WTC11 (cell line): Measurements from ENCODE around the gene ECM2. TPM values are rescaled to one million over a fixed set of nuclear protein-coding genes. Genes with fewer than 3 reads are reported as not detected.

Source experiments
- ATAC-seq: fragments of 200-7000 bp; cut with Tn5 transposase; 2 replicates; pipeline ENCODE4 v1.10.0; 2021; ENCODE audit warnings: mild to moderate bottlenecking, moderate library complexity
- CTCF ChIA-PET: fragments of 300-600 bp; sonication (Branson Sonifier 250); formaldehyde crosslinking; loops from one replicate; lab custom pipeline; 2021; ENCODE audit warnings: antibody characterized with exemption; lab: Charles Lee
- POLR2A ChIA-PET: fragments of 350-600 bp; sonication (Branson Sonifier 250); formaldehyde crosslinking; loops from one replicate; lab custom pipeline; 2021; ENCODE audit warnings: antibody characterized with exemption; lab: Charles Lee
- DNase-seq: peaks from one replicate; pipeline ENCODE4 v3.0.0; 2021; ENCODE audit warnings: low spot score
- H3K27ac Mint-ChIP-seq: 2 replicates; pipeline ENCODE4 v1.8.0; 2021; ENCODE audit warnings: mixed read lengths
- H3K27me3 Mint-ChIP-seq: 2 replicates; pipeline ENCODE4 v1.8.0; 2021; ENCODE audit warnings: low read depth, mild to moderate bottlenecking, moderate library complexity, mixed read lengths
- H3K36me3 Mint-ChIP-seq: 2 replicates; pipeline ENCODE4 v1.8.0; 2021; ENCODE audit warnings: mixed read lengths
- H3K4me1 Mint-ChIP-seq: 2 replicates; pipeline ENCODE4 v1.8.0; 2022; ENCODE audit warnings: mixed read lengths
- H3K4me3 Mint-ChIP-seq: 2 replicates; pipeline ENCODE4 v1.8.0; 2021; ENCODE audit warnings: mild to moderate bottlenecking, moderate library complexity, mixed read lengths
- H3K9me3 Mint-ChIP-seq: 2 replicates; pipeline ENCODE4 v1.8.0; 2021; ENCODE audit warnings: mixed read lengths
- ATF1 ChIP-seq: sonication (generic); formaldehyde crosslinking; IDR thresholded peaks from 2 replicates; pipeline ENCODE4 v1.8.1; 2023; ENCODE audit warnings: mild to moderate bottlenecking, moderate library complexity, missing genetic modification reagents
- CBFB ChIP-seq: sonication (generic); formaldehyde crosslinking; IDR thresholded peaks from 2 replicates; pipeline ENCODE4 v1.8.1; 2022; ENCODE audit warnings: mild to moderate bottlenecking, low read depth, missing genetic modification reagents
- CREM ChIP-seq: sonication (generic); formaldehyde crosslinking; IDR thresholded peaks from 2 replicates; pipeline ENCODE4 v1.8.1; 2022; ENCODE audit warnings: mild to moderate bottlenecking, missing genetic modification reagents, moderate library complexity
- FOXP1 ChIP-seq: sonication (generic); formaldehyde crosslinking; IDR thresholded peaks from 2 replicates; pipeline ENCODE4 v1.8.0; 2022; ENCODE audit warnings: missing genetic modification reagents, mild to moderate bottlenecking, moderate library complexity, borderline replicate concordance
- GABPB1 ChIP-seq: sonication (generic); formaldehyde crosslinking; IDR thresholded peaks from 2 replicates; pipeline ENCODE4 v1.8.1; 2023; ENCODE audit warnings: mild to moderate bottlenecking, missing genetic modification reagents
- HMGXB4 ChIP-seq: sonication (generic); formaldehyde crosslinking; IDR thresholded peaks from 2 replicates; pipeline ENCODE4 v1.8.1; 2023; ENCODE audit warnings: mild to moderate bottlenecking, moderate library complexity, missing genetic modification reagents
- KAT7 ChIP-seq: sonication (generic); formaldehyde crosslinking; IDR thresholded peaks from 2 replicates; pipeline ENCODE4 v1.8.1; 2023; ENCODE audit warnings: missing genetic modification reagents, mild to moderate bottlenecking, borderline replicate concordance
- MXD4 ChIP-seq: fragments of 250-450 bp; sonication (Bioruptor Pico); IDR thresholded peaks from 2 replicates; pipeline ENCODE4 v1.8.0; 2021; ENCODE audit warnings: mild to moderate bottlenecking, moderate library complexity, borderline replicate concordance
- MYBL2 ChIP-seq: sonication (generic); formaldehyde crosslinking; IDR thresholded peaks from 2 replicates; pipeline ENCODE4 v1.8.1; 2023; ENCODE audit warnings: mild to moderate bottlenecking, moderate library complexity, missing genetic modification reagents
- NFE2L1 ChIP-seq: sonication (generic); formaldehyde crosslinking; IDR thresholded peaks from 2 replicates; pipeline ENCODE4 v1.8.1; 2023; ENCODE audit warnings: missing genetic modification reagents
- NFYB ChIP-seq: sonication (generic); formaldehyde crosslinking; conservative IDR thresholded peaks from 2 replicates; pipeline ENCODE4 v1.8.0; 2022; ENCODE audit warnings: low read depth, missing genetic modification reagents
- NR1H2 ChIP-seq: sonication (generic); formaldehyde crosslinking; IDR thresholded peaks from 2 replicates; pipeline ENCODE4 v1.9.0; 2021; ENCODE audit warnings: mild to moderate bottlenecking, moderate library complexity, missing genetic modification reagents
- PRDM15 ChIP-seq: sonication (generic); formaldehyde crosslinking; IDR thresholded peaks from 2 replicates; pipeline ENCODE4 v1.8.0; 2022; ENCODE audit warnings: missing genetic modification reagents
- RELA ChIP-seq: sonication (generic); formaldehyde crosslinking; IDR thresholded peaks from 2 replicates; pipeline ENCODE4 v1.8.1; 2022; ENCODE audit warnings: missing genetic modification reagents, mild to moderate bottlenecking, borderline replicate concordance
- SMAD4 ChIP-seq: sonication (generic); formaldehyde crosslinking; IDR thresholded peaks from 2 replicates; pipeline ENCODE4 v1.8.0; 2022; ENCODE audit warnings: mild to moderate bottlenecking, missing genetic modification reagents
- SP1 ChIP-seq: sonication (generic); formaldehyde crosslinking; conservative IDR thresholded peaks from 2 replicates; pipeline ENCODE4 v1.8.1; 2022; ENCODE audit warnings: missing genetic modification reagents
- USF2 ChIP-seq: sonication (generic); formaldehyde crosslinking; IDR thresholded peaks from 2 replicates; pipeline ENCODE4 v1.8.1; 2023; ENCODE audit warnings: mild to moderate bottlenecking, missing genetic modification reagents, moderate library complexity
- ZBTB21 ChIP-seq: sonication (generic); formaldehyde crosslinking; IDR thresholded peaks from 2 replicates; pipeline ENCODE4 v1.8.1; 2023; ENCODE audit warnings: mild to moderate bottlenecking, missing genetic modification reagents, borderline replicate concordance
- ZBTB43 ChIP-seq: sonication (generic); formaldehyde crosslinking; IDR thresholded peaks from 2 replicates; pipeline ENCODE4 v1.8.1; 2023; ENCODE audit warnings: mild to moderate bottlenecking, missing genetic modification reagents
- ZNF317 ChIP-seq: sonication (generic); formaldehyde crosslinking; IDR thresholded peaks from 2 replicates; pipeline ENCODE4 v1.8.1; 2023; ENCODE audit warnings: low read depth, mild to moderate bottlenecking, moderate library complexity, missing genetic modification reagents, borderline replicate concordance
- ZNF512 ChIP-seq: sonication (generic); formaldehyde crosslinking; IDR thresholded peaks from 2 replicates; pipeline ENCODE4 v1.8.1; 2022; ENCODE audit warnings: missing genetic modification reagents, borderline replicate concordance
- ZNF532 ChIP-seq: fragments of 250-450 bp; sonication (Bioruptor Pico); IDR thresholded peaks from 2 replicates; pipeline ENCODE4 v1.9.0; 2021; ENCODE audit warnings: mild to moderate bottlenecking, borderline replicate concordance
- total RNA-seq: library from RNA; stranded (reverse); gene quantifications from 3 replicates; pipeline ENCODE4 v1.2.3, GENCODE V29; 2021

The ECM2 gene
- total RNA-seq, 1 experiment from 2014 or later: not detected

GRCh38 chr9:92496396-92497176 is 39.2 kb downstream of the ECM2 start:
- no peaks in the 10 kb centered on the region for H3K9me3 Mint-ChIP-seq
- no peak for DNase-seq
- no peaks in the 10 kb centered on the region for H3K27me3 Mint-ChIP-seq
- no peaks in the 10 kb centered on the region for H3K36me3 Mint-ChIP-seq
- CTCF ChIA-PET: no interaction called here
- no peak for TF ChIP-seq CREM
- no peak for TF ChIP-seq ZBTB43 (CRISPR knock-in tag)
- TF ChIP-seq ZNF532: no peak
- TF ChIP-seq RELA: no peak
- TF ChIP-seq NR1H2 (CRISPR knock-in tag): no peak
- no peak for TF ChIP-seq SP1 (CRISPR knock-in tag)
- no peak for TF ChIP-seq ZBTB21 (CRISPR knock-in tag)
- no peak for TF ChIP-seq MXD4 (CRISPR knock-in tag)
- TF ChIP-seq HMGXB4 (CRISPR knock-in tag): no peak
- no peak for TF ChIP-seq ATF1 (CRISPR knock-in tag)
- TF ChIP-seq USF2 (CRISPR knock-in tag): no peak
- TF ChIP-seq FOXP1 (CRISPR knock-in tag): no peak
- POLR2A ChIA-PET: no interaction called here
- H3K27ac Mint-ChIP-seq: no peak overlapping the region
- no peak for ATAC-seq
- no peak overlapping the region for H3K4me3 Mint-ChIP-seq
- no peaks in the 10 kb centered on the region for H3K4me1 Mint-ChIP-seq

GRCh38 chr9:92494856-92495255 is 40.9 kb downstream of the ECM2 start:
- Mint-ChIP-seq H3K9me3 (no peaks in the 10 kb centered on the region), H3K4me3 (no peak overlapping the region), H3K4me1 (no peaks in the 10 kb centered on the region), H3K27me3 (no peaks in the 10 kb centered on the region), H3K36me3 (no peaks in the 10 kb centered on the region), H3K27ac (no peak overlapping the region)
- ChIA-PET CTCF (interaction anchor here (1.0 to 1.5 kb wide), 2 partner anchors 212 to 296 kb away, joined by 3 read pairs; no protein-coding TSS in a partner anchor), POLR2A (no interaction called here)
- ATAC-seq (no peak), DNase-seq (no peak)
- TF ChIP-seq SMAD4 (CRISPR knock-in tag): no peak
- no peak for TF ChIP-seq ZNF512
- no peak for TF ChIP-seq MYBL2
- TF ChIP-seq PRDM15 (CRISPR knock-in tag): no peak
- no peak for TF ChIP-seq KAT7 (CRISPR knock-in tag)
- TF ChIP-seq NFYB (CRISPR knock-in tag): no peak
- no peak for TF ChIP-seq MXD4 (CRISPR knock-in tag)
- TF ChIP-seq NFE2L1 (CRISPR knock-in tag): no peak
- TF ChIP-seq ZNF317 (CRISPR knock-in tag): no peak
- TF ChIP-seq GABPB1 (CRISPR knock-in tag): no peak
- TF ChIP-seq CBFB: no peak
